HG03575 (cell line): ENCODE results near the gene LSM14B.
"Not testable (repeated sequence)": the region's sequence is repeated elsewhere in the genome, so short reads cannot be mapped to it uniquely, and the experiment has no call there.

Experiments used
- ATAC-seq: cut with Tn5 transposase; IDR thresholded peaks from one replicate; pipeline ENCODE4 v1.9.1; 2021; ENCODE audit not compliant: unreplicated experiment, insufficient number of reproducible peaks, low FRiP score; ENCODE audit errors: extremely low read depth

The LSM14B gene

GRCh38 chr20:62105592-62105991, 16.7 kb upstream of the LSM14B start:
- ATAC-seq = no peak

- ATAC-seq = no peak
Measured at GRCh38 chr20:62111148-62111547, 11.1 kb upstream of the LSM14B start.

GRCh38 chr20:62112368-62112767, 9.9 kb upstream of the LSM14B start:
- no peak for ATAC-seq

- no peak for ATAC-seq
Measured at GRCh38 chr20:62114894-62115293, 7.4 kb upstream of the LSM14B start.

GRCh38 chr20:62115800-62116407, 6.4 kb upstream of the LSM14B start:
- not testable (repeated sequence) for ATAC-seq

- ATAC-seq = no peak
Measured at GRCh38 chr20:62116558-62117361, 5.5 kb upstream of the LSM14B start.

- no peak for ATAC-seq
Measured at GRCh38 chr20:62117362-62117646, 5.0 kb upstream of the LSM14B start.

GRCh38 chr20:62117658-62118057, 4.6 kb upstream of the LSM14B start:
- no peak for ATAC-seq

- no peak for ATAC-seq
Measured at GRCh38 chr20:62118113-62119043, 3.9 kb upstream of the LSM14B start.

GRCh38 chr20:62119115-62119514, 3.2 kb upstream of the LSM14B start:
- ATAC-seq = no peak

- no peak for ATAC-seq
Measured at GRCh38 chr20:62119591-62120364, 2.5 kb upstream of the LSM14B start.

- no peak for ATAC-seq
Measured at GRCh38 chr20:62120365-62120762, 1.9 kb upstream of the LSM14B start.

GRCh38 chr20:62120990-62121775, 1.1 kb upstream of the LSM14B start:
- ATAC-seq = no peak

GRCh38 chr20:62122654-62123449, 577 bp downstream of the LSM14B start:
- ATAC-seq = no peak

- ATAC-seq = no peak
Measured at GRCh38 chr20:62123450-62124118, 1.3 kb downstream of the LSM14B start.

- ATAC-seq = no peak
Measured at GRCh38 chr20:62126141-62126540, 3.9 kb downstream of the LSM14B start.

- ATAC-seq = no peak
Measured at GRCh38 chr20:62127799-62128198, 5.5 kb downstream of the LSM14B start.
